Stimulated activated CD8-positive, alpha-beta memory T cell treated with anti-CD3 and anti-CD28 coated beads, Interleukin-7, amount 100 ng/mL, for 48 hours (primary cell): ENCODE measurements around the gene SCN1B.
"Not testable (repeated sequence)": the region's sequence is repeated elsewhere in the genome, so short reads cannot be mapped to it uniquely, and the experiment has no call there.

Experiments
- DNase-seq, 2 donors: peaks; one replicate each; pipeline ENCODE4 v3.0.0-alpha.2; 2020; ENCODE audit warnings: low read depth in 1 of 2; ENCODE audit errors: extremely low read depth in 1 of 2

SCN1B gene

DNA sequence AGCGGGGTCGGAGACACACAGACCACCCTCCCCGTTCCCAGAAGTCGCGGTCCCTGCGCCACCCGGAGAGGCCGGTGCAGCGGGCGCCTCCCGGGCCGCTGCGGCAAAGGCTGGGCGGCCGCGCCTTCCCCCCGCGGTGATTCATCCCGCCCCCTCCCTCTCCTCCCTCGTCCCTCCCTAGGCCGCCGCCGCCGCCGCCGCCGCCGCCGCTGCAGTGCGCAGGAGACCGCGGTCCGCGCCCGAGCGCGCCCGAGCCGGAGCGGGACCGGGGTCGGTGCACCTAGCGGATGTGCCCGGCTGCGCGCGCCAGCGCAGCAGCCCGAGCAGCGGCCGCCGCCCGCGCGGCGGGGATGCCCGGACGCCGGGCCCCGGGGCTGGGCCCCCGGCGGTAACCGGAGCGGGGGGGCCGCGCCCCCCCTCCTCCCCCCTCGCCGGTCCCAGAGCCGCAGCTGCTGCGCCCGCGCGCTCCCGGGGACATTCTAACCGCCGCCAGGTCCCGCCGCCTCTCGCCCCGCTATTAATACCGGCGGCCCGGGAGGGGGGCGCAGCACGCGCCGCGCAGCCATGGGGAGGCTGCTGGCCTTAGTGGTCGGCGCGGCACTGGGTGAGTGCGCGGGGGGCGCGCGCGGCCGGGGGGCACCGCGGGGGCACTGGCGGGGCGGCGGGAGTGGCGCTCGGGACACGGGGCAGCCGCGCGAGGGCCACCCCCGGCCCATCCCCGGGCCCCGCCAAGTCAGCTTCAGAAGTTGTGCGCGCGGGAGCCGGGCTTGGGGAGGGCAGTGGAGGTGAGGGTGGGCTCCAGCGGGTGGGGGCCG lies at the start of gene SCN1B:
TSS of gene SCN1B (plus strand) at position 214 of the 815 bp plus-strand sequence. CDS start at position 565, 351 bp downstream.
- peak; percentile 45 to 58 for DNase-seq

DNA sequence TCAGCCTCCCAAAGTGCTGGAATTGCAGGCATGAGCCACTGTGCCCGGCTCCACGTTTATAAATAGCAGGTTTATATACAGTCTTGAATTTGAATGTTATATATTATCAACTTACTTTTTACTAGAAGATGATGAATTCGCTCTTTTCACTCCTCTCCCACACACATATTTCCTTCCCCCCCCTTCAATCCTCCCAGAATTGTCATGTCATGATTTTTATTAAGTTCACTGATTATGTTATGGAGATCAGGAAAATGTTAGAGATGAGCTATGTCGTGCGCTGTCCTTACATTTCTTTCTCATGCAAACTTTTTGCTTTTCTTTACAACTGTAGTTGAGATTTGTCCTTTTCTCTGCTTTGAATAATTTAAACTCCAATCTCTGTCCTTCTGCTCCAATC lies 48.0 kb upstream of the SCN1B start:
- DNase-seq = no peak

DNA sequence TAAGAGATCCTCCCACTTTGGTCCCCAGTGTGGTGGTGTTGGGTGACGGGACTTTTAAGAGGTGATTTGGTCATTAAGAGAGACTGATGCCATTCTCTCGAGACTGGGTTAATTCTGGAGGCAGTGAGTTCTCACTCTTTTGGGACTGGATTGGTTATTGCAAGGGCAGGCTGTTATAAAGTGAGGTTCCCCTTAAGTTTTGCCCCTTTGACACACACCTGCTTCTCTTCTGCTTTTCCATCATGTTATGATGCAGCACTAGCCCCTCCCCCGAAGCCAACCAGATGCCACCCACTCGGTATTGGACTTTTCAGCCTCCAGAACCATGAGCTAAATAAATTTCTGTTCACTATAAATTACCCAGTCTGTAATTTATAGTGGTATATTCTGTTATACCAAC lies 46.5 kb upstream of the SCN1B start:
- DNase-seq = no peak

DNA sequence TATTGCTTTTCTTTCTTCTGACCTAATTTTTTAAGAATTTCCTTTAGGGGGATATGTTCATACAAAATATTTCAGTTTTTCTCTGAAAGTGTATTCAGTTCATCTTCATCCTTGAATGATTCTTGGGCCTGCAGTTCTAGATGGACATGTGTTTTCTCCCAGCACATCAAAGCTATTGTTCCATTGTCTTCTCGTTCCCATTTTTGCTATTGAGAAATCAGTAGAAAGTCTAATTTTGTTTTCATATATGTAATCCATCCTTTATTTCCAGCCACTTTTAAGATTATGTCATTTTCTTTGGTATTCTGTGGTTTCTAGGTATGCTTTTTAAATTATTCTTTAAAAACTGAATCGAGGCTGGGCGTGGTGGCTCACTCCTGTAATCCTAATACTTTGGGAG lies 46.0 kb upstream of the SCN1B start:
- DNase-seq = no peak

DNA sequence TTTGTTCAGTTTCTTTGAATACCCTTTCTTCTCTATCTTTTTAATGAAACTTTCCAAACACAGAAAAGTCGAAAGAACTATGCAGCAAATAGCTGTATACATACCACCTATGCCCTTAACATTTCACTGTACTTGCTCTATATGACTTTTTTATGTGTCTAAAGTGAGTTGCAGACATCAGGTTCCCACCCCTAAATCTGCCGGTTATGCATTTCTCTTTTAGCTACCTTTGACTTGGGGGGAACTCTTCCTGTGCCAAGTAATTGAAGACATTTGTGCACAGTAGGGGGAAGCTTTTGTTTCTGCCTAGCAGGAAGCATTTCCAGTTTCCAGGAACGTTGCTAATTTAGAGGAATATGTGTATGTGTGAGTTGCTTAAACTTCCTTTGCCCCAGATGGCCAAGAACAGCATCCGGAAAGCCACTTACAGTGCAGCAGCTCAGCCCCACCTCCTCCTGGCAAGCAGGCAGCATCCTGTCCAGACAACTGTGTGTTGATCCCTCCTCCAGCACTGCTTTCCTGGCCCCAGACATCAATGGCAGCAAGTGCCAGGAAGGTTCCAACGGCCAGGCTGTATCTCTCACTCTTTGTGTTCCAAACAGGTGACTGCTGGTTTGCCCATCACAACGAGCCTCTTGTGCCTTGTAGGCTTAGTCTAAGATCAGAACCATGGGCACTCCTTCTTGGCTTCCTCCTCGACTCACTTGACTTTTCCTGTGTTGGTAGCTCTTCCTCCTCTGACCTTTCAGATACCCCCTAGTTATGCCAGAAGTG lies 44.8 kb upstream of the SCN1B start:
- DNase-seq = no peak

DNA sequence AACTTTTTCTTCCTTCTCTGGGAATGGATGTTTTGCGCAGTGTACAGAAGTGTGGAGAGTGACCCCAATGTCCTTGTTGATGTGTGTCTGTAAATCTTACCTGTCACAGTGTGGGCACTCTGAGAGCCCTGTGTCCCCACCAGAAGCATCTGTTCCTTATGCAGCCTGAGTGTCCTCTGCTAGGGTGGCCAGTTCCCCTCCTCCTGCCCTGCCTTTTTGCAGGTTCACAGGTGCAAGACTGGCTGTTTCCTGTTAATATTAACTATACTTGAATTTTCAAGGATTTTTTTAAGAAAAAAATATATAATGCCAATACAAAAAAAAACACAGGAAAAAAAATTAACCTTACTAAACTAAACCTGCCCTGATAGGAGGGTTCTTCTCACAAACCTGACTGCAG lies 42.2 kb upstream of the SCN1B start:
- no peak for DNase-seq

DNA sequence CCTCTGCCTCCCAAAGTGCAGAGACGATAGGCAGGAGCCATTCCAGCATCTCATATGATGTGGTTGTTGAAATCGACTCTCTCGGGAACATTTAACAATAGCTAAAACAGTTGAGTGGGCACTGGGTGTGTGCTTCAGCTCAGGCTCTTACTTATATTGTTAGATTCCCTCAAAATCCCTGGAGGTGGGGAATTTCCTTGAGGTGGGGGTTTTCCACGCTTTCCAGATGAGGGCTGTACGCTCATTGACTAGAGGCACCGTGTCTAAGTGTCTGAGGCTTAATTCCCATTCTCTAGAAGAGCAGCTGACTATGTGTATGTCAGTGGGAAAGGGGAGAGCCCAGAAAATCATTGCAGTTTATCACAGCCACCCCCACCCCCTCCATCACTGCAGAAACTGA lies 41.0 kb upstream of the SCN1B start:
- no peak for DNase-seq

DNA sequence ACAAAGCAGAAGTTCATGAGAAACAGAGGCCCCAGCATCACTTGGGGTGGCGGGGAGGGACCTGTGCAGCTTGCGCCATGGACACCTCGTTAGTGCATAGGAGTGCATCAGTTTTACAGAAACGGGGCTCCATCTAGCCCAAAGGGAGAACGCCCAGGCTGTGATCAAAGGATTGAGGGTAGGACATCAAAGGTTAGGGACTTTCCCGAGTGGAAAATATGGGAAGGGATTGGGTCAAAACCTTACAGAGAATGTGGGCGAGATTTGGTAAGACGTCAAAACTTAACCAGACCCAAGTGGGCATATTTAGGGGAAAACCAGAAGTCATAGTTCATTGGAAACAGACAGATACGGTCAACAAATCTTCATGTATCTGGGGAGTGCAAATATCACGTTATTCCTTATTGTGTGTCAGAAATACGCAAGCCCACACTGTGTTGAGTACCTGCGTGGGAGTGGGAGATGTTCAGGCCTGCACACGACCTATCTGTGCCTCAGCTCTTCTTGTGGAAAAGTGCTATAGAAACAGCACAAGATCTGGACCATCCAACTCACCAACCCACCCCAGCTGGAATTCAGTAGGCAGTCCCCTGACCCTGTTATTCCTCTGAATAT lies 39.6 kb upstream of the SCN1B start:
- peak in 1 of 2 donors; percentile 69 for DNase-seq

DNA sequence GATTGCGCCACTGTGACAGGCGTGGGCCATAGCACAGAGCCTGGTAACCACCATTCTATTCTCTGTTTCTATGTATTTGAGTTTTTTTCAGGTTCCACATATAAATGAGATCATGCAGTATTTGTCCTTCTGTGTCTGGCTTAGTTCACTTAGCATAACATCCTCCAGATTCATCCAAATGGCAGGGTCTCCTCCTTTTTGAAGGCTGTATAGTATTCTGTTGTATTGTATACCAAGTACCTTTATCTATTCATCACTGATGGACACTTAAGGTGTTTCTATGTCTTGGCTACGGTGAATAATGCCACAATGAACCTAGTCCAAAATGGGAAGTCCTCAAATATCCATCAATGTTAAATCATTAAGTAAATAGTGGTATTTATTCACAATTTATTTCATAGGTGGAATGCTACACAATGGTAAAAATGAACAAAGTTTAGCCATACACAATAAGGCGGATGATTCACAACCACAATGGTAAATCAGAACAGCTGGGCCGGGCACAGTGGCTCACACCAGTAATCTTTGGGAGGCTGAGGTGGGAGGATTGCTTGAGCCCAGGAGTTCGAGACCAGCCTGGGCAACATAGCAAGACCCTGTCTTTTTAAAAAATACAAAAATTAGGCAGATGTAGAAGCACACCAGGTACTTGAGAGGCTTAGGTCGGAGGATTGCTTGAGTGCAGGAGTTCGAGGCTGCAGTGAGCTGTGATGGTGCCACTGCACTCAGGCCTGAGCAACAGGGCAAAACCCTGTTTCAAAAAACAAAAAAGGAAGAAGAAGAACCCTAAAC lies 38.5 kb upstream of the SCN1B start:
- DNase-seq = no peak

DNA sequence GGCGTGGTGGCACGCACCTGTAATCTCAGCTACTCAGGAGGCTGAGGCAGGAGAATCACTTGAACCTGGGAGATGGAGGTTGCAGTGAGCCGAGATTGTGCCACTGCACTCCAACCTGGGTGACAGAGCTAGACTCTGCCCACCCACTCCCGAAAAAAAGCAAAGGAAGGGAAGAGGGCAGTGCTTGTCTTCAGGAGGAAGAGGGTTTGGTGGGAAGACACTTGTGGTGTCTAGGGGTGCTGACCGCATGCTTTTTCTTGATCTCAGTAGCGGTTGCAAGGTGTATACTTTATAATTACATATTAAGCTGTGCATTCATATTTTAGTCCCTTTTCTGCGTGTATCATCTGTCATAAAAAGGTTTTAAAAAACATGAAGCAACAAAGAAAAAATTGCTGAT lies 37.7 kb upstream of the SCN1B start:
- DNase-seq = not testable (repeated sequence)

DNA sequence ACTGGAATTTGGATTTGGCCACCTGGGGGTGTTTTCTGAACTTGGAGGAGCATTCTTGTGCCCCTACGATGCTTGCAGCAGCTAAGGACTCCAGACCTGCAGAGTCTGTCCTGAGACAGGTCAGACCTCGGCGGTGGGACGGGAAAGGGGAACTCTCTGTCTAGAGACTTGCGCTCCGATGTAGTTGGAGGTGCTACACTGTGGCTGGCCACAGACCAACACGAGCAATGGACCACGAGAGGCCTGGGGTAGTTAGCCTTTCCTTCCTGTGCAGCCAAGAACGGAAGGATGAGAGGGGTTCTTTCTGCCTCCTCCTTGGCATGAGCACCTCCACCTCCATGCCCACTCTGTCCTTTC lies 36.0 kb upstream of the SCN1B start:
- no peak for DNase-seq

DNA sequence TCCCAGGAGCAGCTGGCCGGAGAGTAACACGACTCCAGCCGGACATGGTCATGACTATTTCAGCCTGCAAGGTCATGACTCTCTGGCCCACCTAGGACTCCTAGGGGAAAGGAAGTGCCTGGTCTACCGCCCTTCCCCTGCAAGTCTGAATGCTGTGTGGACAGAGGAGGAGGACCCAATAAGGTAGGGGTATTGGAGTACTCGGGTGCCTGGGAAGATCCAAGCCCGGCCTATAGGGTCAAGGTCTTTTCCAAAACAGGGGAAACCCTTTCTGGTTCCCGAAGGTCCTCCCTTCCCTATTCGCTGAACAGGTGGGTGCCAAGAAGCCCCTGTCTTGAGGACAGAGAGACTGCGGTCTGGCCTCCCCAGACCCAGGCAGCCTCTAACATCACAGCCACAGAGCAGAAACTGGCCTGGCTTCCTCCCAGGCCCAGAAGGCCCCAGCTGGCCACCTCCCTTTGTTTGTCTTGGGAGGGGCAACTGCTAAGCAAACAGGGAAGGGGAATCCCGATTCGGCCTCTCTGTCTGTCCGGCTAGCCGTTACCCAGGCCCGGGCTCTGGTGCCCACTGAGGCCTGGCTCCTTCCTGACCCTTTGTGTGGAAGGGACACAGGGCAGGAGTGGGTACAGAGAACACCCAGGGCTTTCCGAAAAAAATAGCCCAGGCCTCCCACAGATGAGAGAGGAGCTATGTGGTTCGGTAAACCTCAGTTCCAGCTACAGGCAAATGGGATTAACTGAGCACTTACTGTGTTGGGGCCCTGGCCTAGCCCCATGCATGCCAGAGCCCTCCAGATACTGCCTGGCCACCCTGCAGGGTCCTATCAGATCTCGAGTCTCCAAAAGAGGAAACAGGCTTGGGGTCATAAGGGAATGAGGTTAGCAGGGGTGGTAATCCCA lies 35.4 kb upstream of the SCN1B start:
- DNase-seq = no peak

DNA sequence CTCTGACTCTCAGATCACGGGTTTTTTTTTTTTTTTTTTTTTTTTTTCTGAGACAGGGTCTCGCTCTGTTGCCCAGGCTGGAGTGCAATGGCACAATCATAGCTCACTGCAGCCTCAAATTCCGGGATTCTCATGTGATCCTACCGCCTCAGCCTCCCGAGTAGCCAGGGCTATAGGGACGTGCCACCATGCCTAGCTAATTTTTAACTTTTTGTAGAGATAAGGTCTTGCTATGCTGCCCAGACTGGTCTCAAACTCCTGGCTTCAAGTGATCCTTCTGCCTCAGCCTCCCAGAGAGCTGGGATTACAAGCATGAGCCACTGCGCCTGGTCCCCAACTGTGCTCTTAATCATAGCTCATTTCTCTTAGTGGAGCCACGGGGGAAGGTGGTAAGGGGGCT lies 34.7 kb upstream of the SCN1B start:
- DNase-seq = no peak

DNA sequence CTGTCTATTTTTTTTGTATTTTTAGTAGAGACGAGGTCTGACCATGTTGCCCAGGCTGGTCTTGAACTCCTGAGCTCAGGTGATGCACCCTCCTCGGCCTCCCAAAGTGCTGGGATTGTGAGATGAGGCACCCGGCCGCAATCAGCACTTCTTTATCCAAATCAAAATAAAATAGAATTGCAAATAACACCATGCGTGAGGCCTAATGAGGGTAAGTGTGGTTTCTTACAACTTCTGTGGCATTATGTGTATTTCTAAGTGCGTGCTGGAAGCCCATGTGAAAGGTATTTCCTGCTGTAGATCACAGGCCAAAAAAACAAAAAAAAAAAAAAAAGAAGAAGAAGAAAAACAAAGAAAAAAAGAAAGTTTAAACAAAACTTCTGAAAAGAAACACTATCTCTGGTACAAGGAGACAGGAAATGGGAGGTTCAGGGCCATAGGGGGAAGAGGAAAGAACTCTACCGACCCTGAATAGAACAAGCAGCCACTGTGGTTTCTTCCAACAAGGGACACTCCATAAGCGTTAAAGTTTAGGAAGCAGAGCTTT lies 33.1 kb upstream of the SCN1B start:
- no peak for DNase-seq

DNA sequence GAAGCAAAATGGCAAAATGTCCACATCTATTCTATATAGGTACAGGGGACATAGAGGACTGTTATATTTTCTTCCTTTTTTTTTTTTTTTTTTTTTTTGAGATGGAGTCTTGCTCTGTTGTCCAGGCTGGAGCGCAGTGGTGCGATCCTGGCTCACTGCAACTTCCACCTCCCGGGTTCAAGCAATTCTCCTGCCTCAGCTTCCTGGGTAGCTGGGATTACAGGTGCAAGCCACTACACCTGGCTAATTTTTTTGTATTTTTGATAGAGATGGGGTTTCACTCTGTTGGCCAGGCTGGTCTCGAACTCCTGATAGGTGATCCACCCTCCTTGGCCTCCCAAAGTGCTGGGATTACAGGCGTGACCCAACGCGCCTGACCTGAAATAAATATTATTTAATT lies 32.0 kb upstream of the SCN1B start:
- not testable (repeated sequence) for DNase-seq

DNA sequence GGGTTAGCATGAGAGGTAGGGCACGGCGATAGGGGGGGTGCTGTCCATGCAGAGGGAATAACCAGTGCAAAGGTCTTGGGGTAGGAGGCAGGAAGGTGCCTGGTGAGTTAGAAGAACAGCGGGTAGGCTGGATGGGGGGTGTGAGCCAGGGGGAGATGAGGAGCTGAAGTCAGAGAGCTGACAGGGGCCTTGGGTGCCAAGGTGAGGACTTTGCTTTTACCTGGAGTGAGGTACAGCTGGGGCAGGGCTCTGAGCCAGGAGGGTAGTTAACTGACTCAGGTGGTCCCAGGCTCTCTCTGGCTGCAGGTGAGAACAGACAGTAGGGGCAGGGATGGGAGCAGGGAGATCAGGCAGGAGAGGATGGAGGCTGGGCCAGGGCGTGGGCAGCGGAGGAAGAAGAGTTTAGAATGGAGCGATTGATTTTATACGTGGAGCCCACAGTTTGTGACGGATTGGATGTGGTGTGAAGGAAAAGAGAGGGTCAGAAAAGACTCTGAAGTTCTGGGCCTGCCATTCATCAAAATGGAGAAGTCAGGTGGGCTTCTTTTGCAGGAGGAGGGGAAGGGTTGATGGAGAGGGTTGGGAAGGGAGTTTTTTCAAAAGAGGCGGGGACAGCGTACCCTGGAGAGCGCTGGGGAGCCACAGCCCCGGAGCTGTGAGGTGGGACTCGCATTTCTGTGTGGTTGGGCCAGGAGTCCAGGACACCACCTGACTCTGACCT lies 31.3 kb upstream of the SCN1B start:
- DNase-seq = no peak

DNA sequence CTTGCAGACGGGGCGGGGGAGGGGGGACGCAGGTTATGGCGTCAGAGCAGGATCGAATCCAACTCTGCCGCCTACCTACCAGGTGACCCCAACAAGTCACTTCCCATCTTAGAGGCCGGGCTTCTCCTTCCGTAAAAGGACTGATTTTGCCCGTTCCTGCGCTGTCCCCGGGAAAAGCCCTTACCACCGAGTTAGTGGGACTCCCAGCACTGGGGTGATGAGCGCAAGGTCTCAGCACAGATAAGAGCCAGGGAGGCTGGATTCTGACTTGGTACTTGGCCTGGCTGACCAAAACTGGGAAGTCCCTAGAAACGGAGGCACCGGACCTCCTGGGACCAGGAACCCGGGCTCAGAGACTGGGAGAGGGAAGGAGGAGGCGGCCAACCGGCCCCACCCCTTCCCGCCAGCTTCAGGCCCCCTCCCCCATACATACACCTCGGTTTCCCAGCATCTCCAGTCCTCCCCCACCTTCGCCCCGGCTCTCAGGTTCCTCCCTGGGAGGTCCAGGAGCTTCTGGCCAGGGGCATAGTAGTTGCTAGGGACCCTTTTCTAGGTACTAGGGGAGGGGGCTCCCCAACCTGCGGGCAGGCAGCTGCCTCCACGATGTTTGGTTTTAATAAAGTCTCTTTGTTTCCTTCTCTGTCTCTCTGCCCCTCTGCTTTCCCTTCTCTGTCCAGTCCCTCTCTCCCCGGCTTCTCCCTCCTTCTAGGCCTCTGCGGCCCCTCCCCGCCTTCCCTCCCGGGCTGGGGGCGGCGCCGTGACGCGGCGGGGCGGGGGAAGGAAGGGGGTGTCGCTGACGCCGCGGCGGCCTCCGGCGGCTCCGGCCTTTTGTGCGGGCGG lies 30.6 kb upstream of the SCN1B start, which contains the start of gene GRAMD1A:
TSS of gene GRAMD1A (plus strand) at position 826 of the 840 bp plus-strand sequence. CDS start 156 bp downstream, outside the sequence.
- peak; percentile 54 to 63 for DNase-seq

DNA sequence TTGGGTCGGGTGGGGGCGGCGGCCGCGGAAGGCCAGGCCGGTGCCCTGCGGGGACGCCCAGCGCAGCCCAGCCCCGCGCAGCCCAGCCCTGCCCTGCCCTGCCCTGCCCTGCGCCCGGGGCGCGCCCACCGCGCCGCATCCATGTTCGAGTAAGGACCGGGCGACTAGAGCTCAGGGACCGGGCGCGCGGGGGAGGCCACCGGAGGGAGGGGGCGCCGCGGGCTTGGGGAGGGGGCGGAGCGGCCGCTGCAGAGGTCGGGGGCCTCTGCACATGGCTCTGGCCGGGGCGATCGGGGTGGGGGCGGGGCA lies 30.0 kb upstream of the SCN1B start:
- no peak for DNase-seq
